Sigmoid colon (tissue), 7 donors: ENCODE data around the gene CZIB. TPM values are rescaled to one million over a fixed set of nuclear protein-coding genes. Genes with fewer than 3 reads are reported as not detected.

Experiments
- DNase-seq: peaks from one replicate; pipeline ENCODE4 v3.0.0-alpha.2; 2019
- H3K27ac ChIP-seq, 4 donors: fragments of 200-600 bp; sonication (generic); one replicate each; pipeline ENCODE4 v1.5.1; 2016 to 2019; ENCODE audit warnings: mild to moderate bottlenecking in 1 of 4
- H3K27me3 ChIP-seq, 3 donors: fragments of 200-600 bp; sonication (generic); one replicate each; pipeline ENCODE4 v1.5.1; 2019; ENCODE audit warnings: mild to moderate bottlenecking in 1 of 3
- H3K36me3 ChIP-seq, 4 donors: fragments of 200-600 bp; sonication (generic); one replicate each; pipeline ENCODE4 v1.5.1; 2016 to 2019
- H3K4me1 ChIP-seq, 4 donors: fragments of 200-600 bp; sonication (generic); one replicate each; pipeline ENCODE4 v1.5.1; 2017 to 2019
- H3K4me3 ChIP-seq, 4 donors: fragments of 200-600 bp; sonication (generic); one replicate each; pipeline ENCODE4 v1.5.1; 2017 to 2019; ENCODE audit warnings: mild to moderate bottlenecking in 2 of 4, moderate library complexity in 1 of 4
- H3K9me3 ChIP-seq, 4 donors: fragments of 200-600 bp in 3 of 4; sonication (generic) in 3 of 4; one replicate each; pipeline versions ENCODE4 v1.5.1 to v1.6.1; 2013 to 2019
- CTCF ChIP-seq, 4 experiments: fragments of 450-650 bp in 3 of 4; fragments of 200-600 bp in 1 of 4; IDR thresholded peaks; one replicate each; pipeline ENCODE4 v1.5.1; 2016 to 2019; ENCODE audit warnings: antibody characterized with exemption in 4 of 4, mild to moderate bottlenecking in 3 of 4, moderate library complexity in 2 of 4
- EP300 ChIP-seq, 4 donors: sonication (generic); formaldehyde crosslinking; IDR thresholded peaks; one replicate each; pipeline ENCODE4 v1.6.1; 2017; ENCODE audit warnings: antibody characterized with exemption in 4 of 4
- POLR2A ChIP-seq, 2 donors: fragments of 450-650 bp; IDR thresholded peaks; one replicate each; pipeline ENCODE4 v1.6.1; 2016; ENCODE audit warnings: antibody characterized with exemption in 2 of 2, mild to moderate bottlenecking in 2 of 2, moderate library complexity in 2 of 2
- POLR2AphosphoS5 ChIP-seq, 4 donors: sonication (generic); formaldehyde crosslinking; IDR thresholded peaks; one replicate each; pipeline ENCODE4 v1.6.1; 2017; ENCODE audit warnings: antibody characterized with exemption in 4 of 4
- WGBS, 2 donors: extraction: QIAGEN DNeasy Blood & Tissue Kit; methylation state at CpG; one replicate each; pipeline ENCODE4 v1.1.7; 2013; 5-methylcytosine and 5-hydroxymethylcytosine counted together
- intact Hi-C: fragments of 100-400 bp; cut with DNase I; formaldehyde crosslinking; loops from one replicate; pipeline ENCODE4 v1.15.1; 2023
- polyA plus RNA-seq, 3 donors: library from polyadenylated mRNA; stranded (reverse); fragments of 200-250 nt; gene quantifications; one replicate each; pipeline ENCODE4 v1.2.3, GENCODE V29; 2013
- total RNA-seq, 4 donors: library from RNA; depleted of rRNA; stranded (reverse); fragments of >200 nt; gene quantifications; one replicate each; pipeline ENCODE4 v1.1.0, GENCODE V29; 2016
- donor health status: healthy with polysubstance abuse.
- donor health status: Bipolar disorder and iron deficiency.
- donor health status: healthy.

CZIB gene
- total RNA-seq (10 to 100 TPM; 79.2 to 95.6 (median 92.7) TPM), polyA plus RNA-seq (10 to 100 TPM; 49.4 to 69.1 (median 51.8) TPM)

- peaks cover 0 to 31% (median 7%) of the 10 kb centered on the region in 4 donors for H3K36me3 ChIP-seq
- no peaks in the 10 kb centered on the region for H3K9me3 ChIP-seq
- no peaks in the 10 kb centered on the region for H3K27me3 ChIP-seq
- intact Hi-C loops, result loop anchor here (1.0 kb wide), 1 partner anchor 23 kb away; no protein-coding TSS in a partner anchor
- H3K4me1 ChIP-seq, result peaks cover 0 to 17% (median 16%) of the 10 kb centered on the region in 4 donors
- H3K4me3 ChIP-seq, result peak within 1 kb of the TSS; percentile 56 to 89 (median 82)
- WGBS, 2 donors, result 1% methylated on average over 61 of the region's 61 CpGs
- peak within 1 kb of the TSS; percentile 93 to 99 (median 96) for H3K27ac ChIP-seq
- TF ChIP-seq CTCF (IDR thresholded peaks at IDR 0.05) (no peak), POLR2A (IDR thresholded peaks at IDR 0.05) (peak; percentile 85 to 91), POLR2AphosphoS5 (IDR thresholded peaks at IDR 0.05) (peak; percentile 92 to 97 (median 94)), EP300 (IDR thresholded peaks at IDR 0.05) (peak in 1 of 4 donors; percentile 39)
- DNase-seq, result peak; percentile 96
Observed at GRCh38 chr1:53220171-53220961, at the start of gene CZIB. Gene CZIB (minus strand): TSS chr1:53220634. CDS start chr1:53220575, 59 bp downstream.

- H3K27ac ChIP-seq, result no peak overlapping the region
- no peak overlapping the region for H3K4me3 ChIP-seq
- WGBS, 2 donors, result 64 to 73% methylated on average over 1 of the region's 1 CpG
- TF ChIP-seq POLR2A (IDR thresholded peaks at IDR 0.05), result no peak
- no peak for TF ChIP-seq CTCF (IDR thresholded peaks at IDR 0.05)
- TF ChIP-seq EP300 (IDR thresholded peaks at IDR 0.05), result no peak
- TF ChIP-seq POLR2AphosphoS5 (IDR thresholded peaks at IDR 0.05), result no peak
- H3K9me3 ChIP-seq, result no peaks in the 10 kb centered on the region
- intact Hi-C loops, result no loop called here
- H3K36me3 ChIP-seq, result no peaks in the 10 kb centered on the region
- H3K4me1 ChIP-seq, result no peaks in the 10 kb centered on the region
- no peak for DNase-seq
- no peaks in the 10 kb centered on the region for H3K27me3 ChIP-seq
Observed at GRCh38 chr1:53270107-53270506, 49.7 kb upstream of the CZIB start.

GRCh38 chr1:53267761-53268160, 47.3 kb upstream of the CZIB start:
- Histone ChIP-seq H3K9me3 (no peaks in the 10 kb centered on the region), H3K27me3 (no peaks in the 10 kb centered on the region), H3K4me3 (no peak overlapping the region), H3K27ac (no peak overlapping the region), H3K36me3 (no peaks in the 10 kb centered on the region), H3K4me1 (no peaks in the 10 kb centered on the region)
- intact Hi-C loops, result no loop called here
- DNase-seq, result no peak
- TF ChIP-seq EP300 (IDR thresholded peaks at IDR 0.05) (no peak), POLR2A (IDR thresholded peaks at IDR 0.05) (no peak), CTCF (IDR thresholded peaks at IDR 0.05) (no peak), POLR2AphosphoS5 (IDR thresholded peaks at IDR 0.05) (no peak)

- TF ChIP-seq POLR2A (IDR thresholded peaks at IDR 0.05) (no peak), EP300 (IDR thresholded peaks at IDR 0.05) (no peak), POLR2AphosphoS5 (IDR thresholded peaks at IDR 0.05) (no peak), CTCF (IDR thresholded peaks at IDR 0.05) (no peak)
- no peaks in the 10 kb centered on the region for H3K27me3 ChIP-seq
- no peaks in the 10 kb centered on the region for H3K4me1 ChIP-seq
- no peak for DNase-seq
- H3K36me3 ChIP-seq, result no peaks in the 10 kb centered on the region
- H3K4me3 ChIP-seq, result no peak overlapping the region
- intact Hi-C loops, result no loop called here
- H3K9me3 ChIP-seq, result no peaks in the 10 kb centered on the region
- H3K27ac ChIP-seq, result no peak overlapping the region
Observed at GRCh38 chr1:53266038-53266437, 45.6 kb upstream of the CZIB start.
